ENCODE data around the gene GRK5. TPM values are rescaled to one million over a fixed set of nuclear protein-coding genes. Genes with fewer than 3 reads are reported as not detected.

GRK5 gene
- total RNA-seq, 6 experiments from 2014 or later, result 9.7 to 16.8 (median 15.9) TPM

- Mint-ChIP-seq H3K9me3 (no peaks in the 10 kb centered on the region), H3K36me3 (ENCODE audit: low read depth) (peaks cover 8% of the 10 kb centered on the region), H3K27me3 (ENCODE audit: insufficient read depth) (peaks cover 6% of the 10 kb centered on the region), H3K4me1 (ENCODE audit: low read depth) (peaks cover 22% of the 10 kb centered on the region), H3K27ac (no peak overlapping the region), H3K4me3 (no peak overlapping the region)
- DNase-seq, result no peak
- TF ChIP-seq CTCF (IDR thresholded peaks at IDR 0.05), result no peak
Observed at GRCh38 chr10:119393019-119393418, 185.6 kb downstream of the GRK5 start.

GRCh38 chr10:119393421-119393820 is 186.1 kb downstream of the GRK5 start:
- H3K4me3 Mint-ChIP-seq, result no peak overlapping the region
- no peaks in the 10 kb centered on the region for H3K9me3 Mint-ChIP-seq
- peaks cover 22% of the 10 kb centered on the region for H3K4me1 Mint-ChIP-seq (ENCODE audit: low read depth)
- peaks cover 8% of the 10 kb centered on the region for H3K36me3 Mint-ChIP-seq (ENCODE audit: low read depth)
- no peak for TF ChIP-seq CTCF (IDR thresholded peaks at IDR 0.05)
- no peak for DNase-seq
- H3K27me3 Mint-ChIP-seq (ENCODE audit: insufficient read depth), result peaks cover 6% of the 10 kb centered on the region
- no peak overlapping the region for H3K27ac Mint-ChIP-seq

- no peak for TF ChIP-seq CTCF (IDR thresholded peaks at IDR 0.05)
- Mint-ChIP-seq H3K9me3 (no peaks in the 10 kb centered on the region), H3K27ac (no peak overlapping the region), H3K27me3 (ENCODE audit: insufficient read depth) (peaks cover 6% of the 10 kb centered on the region), H3K4me3 (no peak overlapping the region), H3K36me3 (ENCODE audit: low read depth) (peaks cover 4% of the 10 kb centered on the region), H3K4me1 (ENCODE audit: low read depth) (peaks cover 22% of the 10 kb centered on the region)
- DNase-seq, result no peak
Observed at GRCh38 chr10:119393845-119394244, 186.5 kb downstream of the GRK5 start.

- Mint-ChIP-seq H3K4me3 (no peak overlapping the region), H3K4me1 (ENCODE audit: low read depth) (peaks cover 22% of the 10 kb centered on the region), H3K9me3 (no peaks in the 10 kb centered on the region), H3K27me3 (ENCODE audit: insufficient read depth) (peaks cover 7% of the 10 kb centered on the region), H3K36me3 (ENCODE audit: low read depth) (0 out of 2 replicates have a peak, but pooled peaks cover 6% of the 10 kb centered on the region), H3K27ac (peak overlapping the region; percentile 55; the same call in 1 of the 2 replicates)
- no peak for DNase-seq
- no peak for TF ChIP-seq CTCF (IDR thresholded peaks at IDR 0.05)
Observed at GRCh38 chr10:119394657-119395279, 187.4 kb downstream of the GRK5 start.

GRCh38 chr10:119395280-119396007 is 188.1 kb downstream of the GRK5 start:
- no peak for TF ChIP-seq CTCF (IDR thresholded peaks at IDR 0.05)
- no peak overlapping the region for H3K4me3 Mint-ChIP-seq
- H3K36me3 Mint-ChIP-seq (ENCODE audit: low read depth), result peaks cover 10% of the 10 kb centered on the region; the same call in 1 of the 2 replicates
- H3K27me3 Mint-ChIP-seq (ENCODE audit: insufficient read depth), result peaks cover 13% of the 10 kb centered on the region
- H3K27ac Mint-ChIP-seq, result peak overlapping the region; percentile 55; the same call in 1 of the 2 replicates
- peak; percentile 13 for DNase-seq
- H3K4me1 Mint-ChIP-seq (ENCODE audit: low read depth), result peaks cover 22% of the 10 kb centered on the region
- no peaks in the 10 kb centered on the region for H3K9me3 Mint-ChIP-seq
